NB4 (cell line): ENCODE measurements around the gene FCRL3.

Experiments
- MYC ChIP-seq: IDR thresholded peaks from 2 replicates; pipeline ENCODE4 v1.6.1; 2011; ENCODE audit warnings: low read depth, low read length
- POLR2A ChIP-seq: IDR thresholded peaks from 2 replicates; pipeline ENCODE4 v1.6.1; 2011; ENCODE audit warnings: mild to moderate bottlenecking; ENCODE audit not compliant: insufficient read length; ENCODE audit errors: extremely low read depth
- TF ChIP-seq, protein P1 (sequence below): IDR thresholded peaks from 2 replicates; pipeline ENCODE4 v1.6.1; 2011; ENCODE audit warnings: low read depth, low read length
- TF ChIP-seq, protein P2 (sequence below): IDR thresholded peaks from one replicate; pipeline ENCODE4 v1.5.1; 2012; ENCODE audit warnings: low read depth, low read length

DNA sequence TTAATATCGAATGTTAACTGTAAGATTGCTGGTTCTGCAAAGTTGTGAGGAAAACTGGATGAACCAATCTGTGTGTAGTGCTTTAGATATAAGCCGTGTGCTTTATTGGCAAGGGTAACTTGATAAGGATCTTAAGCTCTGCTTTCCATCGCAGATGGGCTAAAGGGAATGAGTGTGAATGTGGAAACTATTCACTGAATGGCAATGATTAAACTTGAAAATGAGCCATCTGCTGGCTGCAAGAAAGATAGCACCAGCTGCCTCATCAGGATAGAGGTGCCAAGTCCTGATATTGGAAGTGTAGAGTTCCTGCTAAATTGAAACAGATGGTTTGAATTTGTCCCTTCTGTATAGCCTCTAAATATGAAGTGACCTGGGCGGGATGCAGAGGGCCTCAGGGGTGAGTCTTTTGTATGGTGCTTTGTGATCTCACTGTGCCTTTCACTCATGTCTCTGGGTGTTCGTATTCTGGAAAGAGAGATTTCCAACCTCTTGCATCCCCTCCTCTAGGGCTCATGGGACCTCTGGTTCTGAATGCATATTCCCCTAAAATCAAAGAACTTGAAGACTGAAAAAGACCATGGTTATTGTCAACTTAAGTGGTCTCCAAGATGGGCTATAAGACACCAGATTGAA, 9.2 kb downstream of the FCRL3 start:
- TF ChIP-seq, protein P1, sequence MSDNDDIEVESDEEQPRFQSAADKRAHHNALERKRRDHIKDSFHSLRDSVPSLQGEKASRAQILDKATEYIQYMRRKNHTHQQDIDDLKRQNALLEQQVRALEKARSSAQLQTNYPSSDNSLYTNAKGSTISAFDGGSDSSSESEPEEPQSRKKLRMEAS = no peak
- TF ChIP-seq, protein P2, sequence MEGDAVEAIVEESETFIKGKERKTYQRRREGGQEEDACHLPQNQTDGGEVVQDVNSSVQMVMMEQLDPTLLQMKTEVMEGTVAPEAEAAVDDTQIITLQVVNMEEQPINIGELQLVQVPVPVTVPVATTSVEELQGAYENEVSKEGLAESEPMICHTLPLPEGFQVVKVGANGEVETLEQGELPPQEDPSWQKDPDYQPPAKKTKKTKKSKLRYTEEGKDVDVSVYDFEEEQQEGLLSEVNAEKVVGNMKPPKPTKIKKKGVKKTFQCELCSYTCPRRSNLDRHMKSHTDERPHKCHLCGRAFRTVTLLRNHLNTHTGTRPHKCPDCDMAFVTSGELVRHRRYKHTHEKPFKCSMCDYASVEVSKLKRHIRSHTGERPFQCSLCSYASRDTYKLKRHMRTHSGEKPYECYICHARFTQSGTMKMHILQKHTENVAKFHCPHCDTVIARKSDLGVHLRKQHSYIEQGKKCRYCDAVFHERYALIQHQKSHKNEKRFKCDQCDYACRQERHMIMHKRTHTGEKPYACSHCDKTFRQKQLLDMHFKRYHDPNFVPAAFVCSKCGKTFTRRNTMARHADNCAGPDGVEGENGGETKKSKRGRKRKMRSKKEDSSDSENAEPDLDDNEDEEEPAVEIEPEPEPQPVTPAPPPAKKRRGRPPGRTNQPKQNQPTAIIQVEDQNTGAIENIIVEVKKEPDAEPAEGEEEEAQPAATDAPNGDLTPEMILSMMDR = peak; percentile 66
- no peak for TF ChIP-seq POLR2A
- no peak for TF ChIP-seq MYC
